K562 (cell line): ENCODE data around the gene CD84. TPM values are rescaled to one million over a fixed set of nuclear protein-coding genes. Genes with fewer than 3 reads are reported as not detected.

Experiments used
- ARID1B ChIP-seq: fragments of 450-650 bp; IDR thresholded peaks from 2 replicates; pipeline ENCODE4 v1.6.1; 2016; ENCODE audit warnings: antibody characterized with exemption, mild to moderate bottlenecking, inconsistent platforms
- BDP1 ChIP-seq: IDR thresholded peaks from 3 replicates; pipeline ENCODE4 v1.6.1; 2011; ENCODE audit not compliant: insufficient read length, insufficient read depth
- BRD9 ChIP-seq: fragments of 450-650 bp; IDR thresholded peaks from 2 replicates; pipeline ENCODE4 v1.6.1; 2018; ENCODE audit warnings: low read depth; ENCODE audit not compliant: partially characterized antibody
- CBX8 ChIP-seq: fragments of 200-600 bp; sonication (generic); IDR thresholded peaks from 2 replicates; pipeline ENCODE4 v1.6.1; 2012; ENCODE audit warnings: borderline replicate concordance, mixed run types, low read depth, mild to moderate bottlenecking, moderate library complexity, mixed read lengths, low read length, control low read depth, inconsistent platforms; ENCODE audit not compliant: poor library complexity, severe bottlenecking; ENCODE audit errors: extremely low read depth
- GTF2B ChIP-seq: IDR thresholded peaks from 2 replicates; pipeline ENCODE4 v1.6.1; 2011; ENCODE audit not compliant: insufficient read length; ENCODE audit errors: extremely low read depth
- KLF10 ChIP-seq: fragments of 250-450 bp; sonication (Bioruptor Pico); IDR thresholded peaks from 2 replicates; pipeline ENCODE4 v1.6.1; 2021; ENCODE audit warnings: matching md5 sums
- SOX6 ChIP-seq: fragments of 450-650 bp; IDR thresholded peaks from 2 replicates; pipeline ENCODE4 v1.6.1; 2014; ENCODE audit warnings: mild to moderate bottlenecking
- TSHZ1 ChIP-seq: fragments of 250-450 bp; sonication (Bioruptor Pico); IDR thresholded peaks from 2 replicates; pipeline ENCODE4 v1.4.0; 2020; ENCODE audit warnings: mild to moderate bottlenecking, moderate library complexity
- ZNF311 ChIP-seq: fragments of 250-450 bp; sonication (Bioruptor Pico); IDR thresholded peaks from 2 replicates; pipeline ENCODE4 v1.4.0; 2020; ENCODE audit warnings: mild to moderate bottlenecking, moderate library complexity
- ZNF449 ChIP-seq: fragments of 250-450 bp; sonication (Bioruptor Pico); IDR thresholded peaks from 2 replicates; pipeline ENCODE4 v1.8.0; 2022; ENCODE audit warnings: moderate library complexity, mild to moderate bottlenecking, inconsistent platforms
- ZNF584 ChIP-seq: fragments of 200-800 bp; sonication (Bioruptor generic); IDR thresholded peaks from 2 replicates; pipeline ENCODE4 v1.6.1; 2016; ENCODE audit warnings: low read depth, mild to moderate bottlenecking, missing genetic modification characterization, missing compliant biosample characterization
- polyA plus RNA-seq, 8 experiments: library from polyadenylated mRNA; depleted of rRNA in 4 of 8; stranded (reverse) in 5 of 8; unstranded in 3 of 8; fragments of >200 nt; fragmentation: Nextera tagmentation in 2 of 8; fragmentation: Illumina TruSeq in 1 of 8; extraction: Ambion mirVana in 2 of 8; extraction: Trizol in 1 of 8; gene quantifications; 2 replicates each; pipeline versions ENCODE4 v1.2.1 to v1.2.3, GENCODE V29; 2011 to 2014; ENCODE audit warnings: inconsistent platforms in 1 of 8, missing spikeins in 1 of 8
- total RNA-seq, 7 experiments: library from RNA; depleted of rRNA in 6 of 7; stranded (reverse); fragments of >200 nt in 6 of 7; fragmentation: Illumina TruSeq in 2 of 7; extraction: Trizol in 2 of 7; gene quantifications; 2 replicates each; pipeline versions ENCODE4 v1.2.1 to v1.2.3, GENCODE V29; 2011 to 2021; ENCODE audit warnings: low replicate concordance in 1 of 7
- TF ChIP-seq, protein P1 (sequence below), 2 experiments: fragments of 450-650 bp; formaldehyde crosslinking in 1 of 2; IDR thresholded peaks; 2 replicates each; pipeline versions ENCODE4 v1.4.0 to v1.6.1; 2014 to 2020; ENCODE audit warnings: mild to moderate bottlenecking in 2 of 2, borderline replicate concordance in 1 of 2, low read depth in 1 of 2

Gene CD84
- total and polyA plus RNA-seq, 9 of the 15 experiments (the other 6 are each of a cell fraction or from before 2014, with no cell fraction given), result 0.82 to 6.8 (median 2.0) TPM

- no peak for TF ChIP-seq CBX8
- TF ChIP-seq BDP1, result no peak
- TF ChIP-seq GTF2B, result no peak
- TF ChIP-seq SOX6, result peak; percentile 95
- TF ChIP-seq, protein P1, sequence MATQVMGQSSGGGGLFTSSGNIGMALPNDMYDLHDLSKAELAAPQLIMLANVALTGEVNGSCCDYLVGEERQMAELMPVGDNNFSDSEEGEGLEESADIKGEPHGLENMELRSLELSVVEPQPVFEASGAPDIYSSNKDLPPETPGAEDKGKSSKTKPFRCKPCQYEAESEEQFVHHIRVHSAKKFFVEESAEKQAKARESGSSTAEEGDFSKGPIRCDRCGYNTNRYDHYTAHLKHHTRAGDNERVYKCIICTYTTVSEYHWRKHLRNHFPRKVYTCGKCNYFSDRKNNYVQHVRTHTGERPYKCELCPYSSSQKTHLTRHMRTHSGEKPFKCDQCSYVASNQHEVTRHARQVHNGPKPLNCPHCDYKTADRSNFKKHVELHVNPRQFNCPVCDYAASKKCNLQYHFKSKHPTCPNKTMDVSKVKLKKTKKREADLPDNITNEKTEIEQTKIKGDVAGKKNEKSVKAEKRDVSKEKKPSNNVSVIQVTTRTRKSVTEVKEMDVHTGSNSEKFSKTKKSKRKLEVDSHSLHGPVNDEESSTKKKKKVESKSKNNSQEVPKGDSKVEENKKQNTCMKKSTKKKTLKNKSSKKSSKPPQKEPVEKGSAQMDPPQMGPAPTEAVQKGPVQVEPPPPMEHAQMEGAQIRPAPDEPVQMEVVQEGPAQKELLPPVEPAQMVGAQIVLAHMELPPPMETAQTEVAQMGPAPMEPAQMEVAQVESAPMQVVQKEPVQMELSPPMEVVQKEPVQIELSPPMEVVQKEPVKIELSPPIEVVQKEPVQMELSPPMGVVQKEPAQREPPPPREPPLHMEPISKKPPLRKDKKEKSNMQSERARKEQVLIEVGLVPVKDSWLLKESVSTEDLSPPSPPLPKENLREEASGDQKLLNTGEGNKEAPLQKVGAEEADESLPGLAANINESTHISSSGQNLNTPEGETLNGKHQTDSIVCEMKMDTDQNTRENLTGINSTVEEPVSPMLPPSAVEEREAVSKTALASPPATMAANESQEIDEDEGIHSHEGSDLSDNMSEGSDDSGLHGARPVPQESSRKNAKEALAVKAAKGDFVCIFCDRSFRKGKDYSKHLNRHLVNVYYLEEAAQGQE (IDR thresholded peaks at IDR 0.05; ENCODE audit: borderline replicate concordance), result 0 out of 2 replicates have a peak, but pooled peaks have one; percentile 20
- TF ChIP-seq, protein P1 (CRISPR knock-in tag; IDR thresholded peaks at IDR 0.05; ENCODE audit: low read depth), result no peak
- TF ChIP-seq TSHZ1 (CRISPR knock-in tag), result no peak
- no peak for TF ChIP-seq ZNF584
- no peak for TF ChIP-seq BRD9
- 0 out of 2 replicates have a peak, but pooled peaks have one; percentile 49 for TF ChIP-seq ZNF311 (CRISPR knock-in tag)
- no peak for TF ChIP-seq KLF10 (CRISPR knock-in tag)
- TF ChIP-seq ARID1B, result peak; percentile 82
- peak; percentile 73; the same call in 1 of the 2 replicates for TF ChIP-seq ZNF449 (CRISPR knock-in tag)
Observed at GRCh38 chr1:160626509-160627342, 47.4 kb upstream of the CD84 start (continued).
